Fibroblast of peridontal ligament (primary cell): ENCODE measurements around the gene TAS1R1.
A peak's percentile ranks its signal among the peaks of the same experiment; 100 is the strongest.
"Not testable (repeated sequence)": the region's sequence is repeated elsewhere in the genome, so short reads cannot be mapped to it uniquely, and the experiment has no call there.

Experiments
- DNase-seq: peaks from one replicate; pipeline ENCODE4 v3.0.0-alpha.2; 2010; ENCODE audit errors: extremely low read depth

TAS1R1 gene

DNA sequence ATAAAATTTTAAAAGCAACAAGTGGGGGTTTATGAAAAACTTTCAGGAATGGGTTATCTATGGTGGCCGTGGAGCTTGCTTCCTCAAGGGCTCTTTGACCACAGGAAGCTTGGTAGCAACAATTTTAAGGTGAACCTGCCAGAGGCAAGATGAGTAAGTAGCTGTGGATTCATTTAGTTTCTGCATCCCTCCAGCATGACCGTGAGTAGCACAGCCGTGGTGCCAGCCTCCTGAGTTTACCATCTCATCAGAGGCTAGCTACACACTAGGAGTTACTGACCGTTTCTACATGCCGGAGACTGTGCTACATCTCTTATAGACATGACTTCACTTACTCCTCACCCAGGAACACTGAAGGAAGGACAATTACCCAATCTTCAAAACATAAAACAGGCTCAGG, 33.6 kb upstream of the TAS1R1 start:
- no peak for DNase-seq

DNA sequence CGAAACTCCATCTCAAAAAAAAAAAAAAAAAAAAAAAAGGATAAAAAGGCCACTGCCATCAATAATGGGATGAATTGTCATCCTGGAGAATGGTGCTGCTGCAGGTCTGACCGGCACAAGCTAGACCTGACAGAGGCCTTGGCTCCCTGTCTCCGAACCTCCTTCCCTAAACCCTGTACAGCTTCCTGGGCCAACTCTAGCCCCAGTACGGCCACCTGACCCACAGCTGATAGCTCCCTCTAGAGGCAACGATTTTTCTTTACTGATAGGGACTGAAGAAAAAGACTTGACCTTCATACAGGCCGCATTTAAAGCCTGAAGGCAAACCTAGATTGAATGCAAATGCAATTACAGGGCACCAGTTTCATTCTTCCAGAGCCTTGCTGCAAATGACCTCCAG, 31.5 kb upstream of the TAS1R1 start:
- peak; percentile 47 for DNase-seq

DNA sequence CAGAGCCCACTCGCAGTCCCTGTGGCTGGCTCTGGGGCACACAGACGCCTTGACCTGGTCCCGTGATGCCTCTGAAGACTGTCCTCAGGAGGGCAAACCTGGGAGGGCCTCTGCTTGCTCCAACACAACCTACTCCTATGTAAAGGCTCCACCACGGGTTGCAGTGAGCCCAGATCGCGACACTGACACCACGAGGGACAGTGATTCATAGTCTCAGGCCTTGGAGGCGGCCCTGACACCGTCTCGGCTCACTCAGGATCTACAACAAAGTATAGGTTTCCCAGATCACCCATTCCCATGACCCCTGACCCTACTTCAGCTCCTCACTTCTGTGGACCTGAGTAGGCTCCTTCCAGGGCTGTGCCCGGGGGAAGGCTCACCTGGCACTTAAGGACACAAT, 28.8 kb upstream of the TAS1R1 start:
- no peak for DNase-seq

DNA sequence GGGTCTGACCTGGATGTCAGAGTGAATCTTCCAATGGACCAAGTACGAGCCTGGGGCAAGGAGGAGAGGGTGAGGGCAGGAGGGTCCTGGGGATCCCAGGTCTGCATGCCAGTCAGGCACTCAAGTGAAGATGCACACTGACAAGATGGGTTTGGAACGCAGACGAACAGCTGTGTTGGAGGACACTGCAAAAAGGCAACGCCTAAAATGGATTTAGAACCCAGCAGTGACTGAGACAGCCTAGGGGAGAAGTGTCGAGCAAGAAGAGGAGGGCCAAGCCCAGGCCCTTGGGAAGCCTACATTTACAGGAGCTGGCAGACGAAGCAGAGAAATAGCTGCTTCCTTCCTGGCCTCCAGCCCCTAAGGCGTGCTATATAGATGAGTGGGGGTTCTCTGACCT, 26.6 kb upstream of the TAS1R1 start:
- DNase-seq = no peak

DNA sequence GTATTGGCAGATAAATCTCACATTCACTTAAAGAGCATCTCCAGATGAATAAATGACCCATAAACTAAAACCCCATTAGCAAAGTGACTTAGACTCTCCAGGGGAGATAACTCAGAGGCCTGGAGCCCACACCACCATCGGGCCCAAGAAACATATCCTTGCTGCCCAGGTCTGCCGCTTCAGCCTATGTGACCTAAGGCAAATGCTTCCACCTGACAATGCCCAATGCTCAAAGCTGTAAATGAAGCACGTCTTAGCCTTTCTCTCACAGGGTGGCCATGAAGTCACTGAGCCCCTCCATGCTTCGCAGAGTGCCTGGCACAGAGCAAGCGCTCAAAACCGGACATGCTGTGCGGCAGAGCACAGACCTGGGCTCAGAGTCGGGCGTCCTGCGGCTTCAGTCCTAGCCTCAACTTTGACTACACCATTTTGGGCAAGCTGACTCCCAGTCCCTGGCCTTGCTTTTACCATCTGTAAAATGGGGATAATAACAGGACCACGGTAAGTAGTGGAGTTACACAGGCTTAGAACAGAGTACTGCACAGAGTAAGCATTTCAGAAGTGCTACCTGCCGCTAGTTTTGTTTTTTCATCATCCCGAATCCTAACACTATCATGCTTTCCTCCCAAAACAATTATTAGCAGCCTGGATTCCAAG, 24.5 kb upstream of the TAS1R1 start:
- no peak for DNase-seq

DNA sequence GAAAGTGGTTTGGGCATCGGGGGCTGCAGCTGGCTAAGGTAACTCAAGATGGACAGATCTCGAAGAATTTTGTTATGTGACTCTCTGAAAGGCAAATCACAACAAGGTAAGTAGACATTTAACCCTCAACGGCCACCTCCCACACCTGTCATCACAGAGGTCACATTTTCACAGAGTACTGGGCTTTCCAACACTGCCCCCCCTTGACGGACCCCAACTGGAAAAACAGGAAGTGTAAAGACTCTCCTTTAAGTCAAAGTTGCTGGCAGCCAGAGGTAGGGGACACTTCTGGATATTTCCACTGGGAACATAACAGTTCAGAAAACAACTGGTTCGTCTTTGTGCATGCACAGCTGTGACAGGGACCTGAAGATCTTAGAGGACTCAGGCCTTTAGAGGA, 23.1 kb upstream of the TAS1R1 start:
- DNase-seq = no peak

DNA sequence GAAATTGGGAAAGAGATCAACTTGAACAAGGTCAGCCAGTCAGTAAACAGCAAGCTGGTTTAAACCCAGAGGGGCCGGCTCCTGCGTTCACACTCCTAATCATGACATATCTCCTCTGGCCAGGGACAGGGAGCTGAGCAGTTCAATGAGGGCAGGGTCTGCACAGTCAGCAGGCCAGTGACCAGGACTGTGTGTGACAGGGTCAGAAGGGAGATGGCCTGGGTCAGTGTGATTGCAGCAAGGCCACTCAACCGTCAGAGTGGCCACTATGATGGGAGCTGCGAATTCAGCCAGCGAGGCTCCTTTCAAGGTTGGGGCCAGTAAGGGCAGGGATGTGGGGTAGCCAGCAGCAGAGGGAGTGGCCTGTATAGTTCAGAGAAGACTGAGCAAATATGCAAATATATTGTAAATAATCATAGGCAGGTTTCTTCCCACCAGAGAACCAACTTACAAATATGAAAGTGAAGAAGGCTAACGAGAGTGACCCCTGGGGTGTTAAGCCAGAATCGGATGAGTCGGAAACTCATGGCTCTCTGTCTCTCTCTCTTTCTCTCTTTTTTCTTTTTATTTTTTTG, 20.8 kb upstream of the TAS1R1 start:
- DNase-seq = no peak

DNA sequence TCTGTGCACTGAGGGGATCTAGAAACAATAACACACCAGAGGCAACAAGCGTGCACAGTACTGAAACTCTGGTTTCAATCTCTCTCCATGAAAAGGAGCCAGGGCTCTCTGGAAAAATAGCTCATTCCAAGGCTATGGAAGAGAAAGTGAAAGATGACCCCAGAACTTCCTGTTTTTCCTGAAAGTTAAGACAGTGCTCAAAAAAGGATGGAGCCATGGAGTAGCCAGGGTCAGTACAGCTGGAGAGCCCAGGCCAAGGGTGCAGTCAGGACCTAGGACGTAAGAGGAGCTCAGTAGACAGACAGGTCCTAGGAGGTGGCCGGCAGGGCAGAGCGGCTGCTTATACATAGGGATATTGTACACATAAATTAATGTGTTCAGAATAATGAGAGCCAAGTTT, 19.9 kb upstream of the TAS1R1 start:
- no peak for DNase-seq

DNA sequence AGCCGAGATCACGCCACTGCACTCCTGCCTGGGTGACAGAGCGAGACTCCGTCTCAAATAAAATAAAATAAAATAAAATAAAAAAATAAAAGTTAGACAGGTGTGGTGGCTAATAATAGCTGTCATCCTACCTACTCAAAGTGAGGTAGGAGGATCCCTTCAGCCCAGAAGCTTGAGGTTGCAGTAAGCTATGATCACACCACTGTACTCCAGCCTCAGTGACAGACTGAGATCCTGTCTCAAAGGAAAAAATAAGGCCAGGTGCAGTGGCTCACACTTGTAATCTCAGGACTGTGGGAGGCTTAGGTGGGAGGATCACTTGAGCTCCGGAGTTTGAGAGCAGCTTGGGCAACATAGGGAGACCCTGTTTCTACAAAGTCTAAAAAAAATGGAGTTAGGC, 18.8 kb upstream of the TAS1R1 start:
- no peak for DNase-seq

DNA sequence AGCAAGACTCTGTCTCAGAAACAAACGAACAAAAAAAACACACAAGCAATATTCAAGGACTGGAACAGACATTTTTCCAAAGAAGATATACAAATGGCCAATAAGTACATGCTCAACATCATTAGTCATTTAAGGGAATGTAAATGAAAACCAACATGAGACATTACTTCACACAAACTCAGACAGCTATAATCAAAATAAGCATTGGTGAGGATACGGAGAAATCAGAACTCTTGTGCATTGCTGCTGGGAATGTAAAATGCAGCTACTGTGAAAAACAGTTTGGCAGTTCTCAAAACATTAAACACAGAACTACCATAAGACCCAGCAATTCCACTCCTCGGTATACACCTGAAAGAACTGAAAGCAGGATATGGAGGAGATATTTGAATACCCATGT, 16.2 kb upstream of the TAS1R1 start:
- DNase-seq = peak; percentile 80

DNA sequence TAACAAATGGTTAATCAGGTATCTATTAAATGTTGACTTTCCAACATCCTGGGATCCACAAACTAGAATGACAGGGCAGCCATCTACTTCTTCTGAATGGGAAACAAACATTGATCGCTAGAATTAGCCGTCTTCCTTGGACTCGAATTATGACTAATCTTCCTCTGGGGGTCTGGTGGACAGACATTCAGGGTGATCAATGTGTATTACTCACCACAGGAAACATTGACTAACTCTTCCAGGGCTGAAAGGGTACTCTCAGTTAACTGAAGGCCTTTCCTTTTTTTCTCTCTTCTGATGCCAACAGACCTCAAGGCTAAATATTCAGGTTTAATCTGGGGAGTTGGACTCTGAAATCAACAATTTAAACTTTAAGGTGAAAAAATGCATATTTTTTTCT, 10.3 kb upstream of the TAS1R1 start:
- peak; percentile 34 for DNase-seq

DNA sequence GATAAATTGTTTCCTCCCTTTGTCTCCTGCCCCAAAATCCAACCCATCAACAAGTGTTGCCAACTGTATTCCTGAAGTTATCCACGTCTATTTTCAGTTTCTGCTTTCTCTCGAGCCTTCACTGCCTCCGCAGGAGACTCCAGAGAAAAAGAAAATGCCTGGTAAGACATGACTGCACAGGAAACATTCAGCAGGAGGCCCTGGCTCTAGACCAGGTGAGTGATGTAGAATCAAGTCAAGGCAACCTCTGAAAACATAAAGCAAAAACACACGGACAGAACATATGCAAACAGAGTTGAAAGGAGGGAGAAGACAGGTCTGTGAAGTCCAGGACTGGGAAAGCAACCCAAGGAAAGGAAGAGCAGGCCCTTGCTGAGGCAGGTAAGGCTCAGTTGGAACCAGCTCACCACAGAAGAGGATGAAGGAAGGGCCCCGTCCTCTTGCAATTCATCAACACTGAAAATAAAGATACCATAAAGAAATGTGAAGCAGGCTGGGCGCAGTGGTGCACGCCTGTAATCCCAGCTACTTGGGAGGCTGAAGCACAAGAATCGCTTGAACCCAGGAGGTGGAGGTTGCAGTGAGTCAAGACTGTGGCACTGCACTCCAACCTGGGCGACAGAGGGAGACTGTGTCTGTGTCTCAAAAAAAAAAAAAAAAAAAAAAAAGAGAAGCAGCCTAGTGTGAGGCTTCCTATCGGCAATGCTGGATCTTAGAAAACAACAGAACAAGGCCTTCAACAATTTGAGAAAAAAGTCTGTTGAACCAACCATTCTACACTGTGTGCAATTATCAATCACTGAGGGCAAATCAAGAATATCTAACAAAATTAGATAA, 9.6 kb upstream of the TAS1R1 start:
- no peak for DNase-seq

DNA sequence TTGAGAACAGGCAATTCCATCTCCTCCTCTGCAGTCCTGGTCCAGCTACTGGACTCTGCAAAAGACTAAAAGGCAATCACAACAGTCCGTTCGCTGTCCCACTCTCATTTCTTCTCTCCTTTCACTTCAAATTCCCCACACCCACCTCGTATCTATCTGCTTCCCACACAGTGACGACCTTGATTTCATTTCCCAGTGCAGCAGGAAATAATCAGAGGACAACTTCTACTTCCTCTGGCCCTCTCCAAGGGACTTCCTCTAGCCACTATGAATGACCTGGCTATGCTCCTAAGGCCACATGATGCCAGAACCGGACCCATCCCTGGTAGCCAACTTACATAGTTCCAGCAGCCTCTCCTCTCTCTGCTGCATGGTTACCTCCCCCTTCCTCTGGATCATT, 8.8 kb upstream of the TAS1R1 start:
- no peak for DNase-seq

DNA sequence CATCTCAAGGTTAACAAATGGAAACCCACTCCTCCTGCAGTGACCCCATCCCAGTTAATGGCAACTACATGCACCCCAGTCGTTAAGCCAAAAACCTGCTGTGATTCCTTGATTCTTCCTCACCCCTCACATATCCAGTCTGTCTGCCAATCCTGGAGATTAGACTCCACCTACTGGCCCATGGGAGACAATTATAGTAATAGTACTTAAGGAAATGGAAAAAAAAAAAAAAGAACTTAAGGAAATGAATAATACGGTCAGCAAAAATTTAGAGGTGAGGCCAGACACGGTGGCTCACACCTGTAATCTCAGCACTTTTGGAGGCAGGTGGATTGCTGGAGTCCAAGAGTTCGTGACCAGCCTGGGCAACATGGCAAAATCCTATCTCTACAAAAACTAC, 7.8 kb upstream of the TAS1R1 start:
- peak; percentile 17 for DNase-seq

DNA sequence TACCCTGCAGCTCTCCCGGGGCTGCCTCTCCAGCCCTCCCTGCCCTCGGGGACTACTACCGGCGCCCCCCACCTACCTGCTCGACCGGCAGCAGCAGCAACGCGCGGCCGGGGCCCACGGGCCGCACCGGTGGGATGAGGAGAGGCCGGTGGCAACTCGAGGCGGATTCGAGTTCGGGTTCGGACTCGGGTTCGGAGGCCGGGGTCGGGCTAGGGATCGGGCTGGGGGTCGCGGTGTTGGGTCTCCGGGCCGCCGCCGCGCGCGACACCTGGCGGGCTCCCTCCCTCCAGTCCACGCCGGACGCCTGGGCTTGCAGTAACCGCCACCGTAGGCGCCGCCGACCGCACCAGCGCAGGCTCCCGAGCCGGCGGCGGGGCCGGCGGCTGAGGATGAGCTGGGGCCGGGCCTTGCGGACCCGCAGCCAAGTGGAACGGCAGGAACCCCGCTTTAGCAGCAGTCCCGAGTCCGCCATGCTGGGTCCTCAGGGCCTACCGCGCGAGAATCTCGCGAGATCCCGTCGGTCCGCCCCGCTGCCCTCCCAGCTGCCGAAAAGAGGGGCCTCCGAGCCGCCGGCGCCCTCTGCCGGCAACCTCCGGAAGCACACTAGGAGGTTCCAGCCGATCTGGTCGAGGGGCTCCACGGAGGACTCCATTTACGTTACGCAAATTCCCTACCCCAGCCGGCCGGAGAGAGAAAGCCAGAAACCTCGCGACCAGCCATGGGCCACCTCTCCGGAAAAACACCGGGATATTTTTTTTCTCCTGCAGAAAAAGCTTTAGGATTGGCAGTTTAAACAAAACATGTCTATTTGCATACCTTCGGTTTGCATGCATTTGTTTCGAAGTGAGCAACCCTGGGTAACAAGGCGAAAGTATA, 838 bp upstream of the TAS1R1 start, which contains the start of gene NOL9:
NOL9 (minus strand) TSS at position 483 of the 876 bp plus-strand sequence; CDS start at position 472, 11 bp downstream.
- peak; percentile 87 for DNase-seq

DNA sequence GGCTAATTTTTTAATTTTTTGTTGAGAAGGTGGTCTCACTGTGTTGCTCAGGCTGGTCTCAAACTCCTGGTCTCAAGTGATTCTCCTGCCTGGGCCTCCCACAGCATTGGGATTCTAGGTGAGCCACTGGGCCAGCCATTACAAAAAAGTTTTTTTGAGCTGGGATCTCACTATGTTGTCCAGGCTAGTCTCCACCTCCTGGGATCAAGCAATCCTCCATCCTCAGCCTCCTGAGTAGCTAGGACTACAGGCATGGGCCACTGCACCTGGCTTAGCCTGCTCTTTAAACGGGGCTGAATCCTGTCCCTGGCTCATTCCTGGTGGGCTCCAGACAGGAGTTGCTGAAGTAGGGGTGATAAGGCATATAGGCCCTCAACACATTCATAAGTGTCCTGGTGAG, 2.5 kb downstream of the TAS1R1 start:
- DNase-seq = no peak

DNA sequence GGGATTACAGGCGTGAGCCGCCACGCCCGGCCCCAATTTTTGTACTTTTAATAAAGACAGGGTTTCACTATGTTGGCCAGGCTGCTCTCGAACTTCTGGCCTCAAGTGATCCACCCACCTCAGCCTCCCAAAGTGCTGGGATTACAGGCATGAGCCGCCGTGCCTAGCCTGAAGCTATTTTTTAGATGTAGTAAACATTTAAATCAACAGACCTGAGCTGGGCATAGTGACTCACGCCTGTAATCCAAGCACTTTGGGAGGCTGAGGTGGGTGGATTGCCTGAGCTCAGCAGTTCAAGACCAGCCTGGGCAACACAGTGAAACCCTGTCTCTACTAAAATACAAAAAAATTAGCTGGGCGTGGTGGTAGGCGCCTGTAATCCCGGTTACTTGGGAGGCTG, 4.1 kb downstream of the TAS1R1 start:
- DNase-seq = not testable (repeated sequence)

DNA sequence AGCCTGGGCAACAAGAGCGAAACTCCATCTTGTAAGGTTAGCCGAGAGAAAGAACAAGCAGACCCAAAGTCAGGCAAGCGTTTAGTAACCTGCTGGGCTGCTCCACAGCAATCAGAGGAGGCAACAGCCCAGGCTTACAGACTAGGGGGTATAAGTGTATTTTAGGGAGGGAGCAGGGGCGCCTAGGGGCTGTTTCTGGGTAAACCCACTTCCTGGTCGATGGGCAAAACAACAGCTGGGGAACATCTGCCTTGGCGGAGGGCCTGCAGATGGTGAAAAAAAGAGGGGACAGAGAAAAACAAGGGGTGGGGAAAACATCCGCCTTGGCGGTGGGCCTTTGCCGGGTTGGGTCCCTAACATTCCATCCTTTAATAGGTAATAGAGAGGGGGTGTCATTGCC, 5.2 kb downstream of the TAS1R1 start:
- DNase-seq = no peak

DNA sequence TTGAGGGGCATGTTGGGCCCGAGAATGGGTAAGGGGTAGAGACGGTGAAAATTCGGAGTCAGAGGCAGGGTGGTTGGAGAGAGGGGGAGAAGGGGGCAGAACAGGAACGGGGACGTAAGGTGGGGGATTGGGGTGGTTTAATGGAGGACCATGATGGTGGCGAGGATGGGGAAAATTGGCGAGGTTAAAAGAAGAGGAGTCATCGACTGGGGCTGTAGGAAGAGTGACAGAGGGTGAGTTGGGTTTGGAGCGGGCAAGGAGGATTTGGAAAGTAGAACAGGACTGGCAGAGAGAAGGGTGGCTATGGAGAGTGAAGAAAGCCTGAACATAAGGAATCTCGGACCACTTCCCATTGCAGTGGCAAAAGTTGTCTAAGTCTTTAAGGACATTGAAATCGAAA, 13.9 kb downstream of the TAS1R1 start:
- no peak for DNase-seq

DNA sequence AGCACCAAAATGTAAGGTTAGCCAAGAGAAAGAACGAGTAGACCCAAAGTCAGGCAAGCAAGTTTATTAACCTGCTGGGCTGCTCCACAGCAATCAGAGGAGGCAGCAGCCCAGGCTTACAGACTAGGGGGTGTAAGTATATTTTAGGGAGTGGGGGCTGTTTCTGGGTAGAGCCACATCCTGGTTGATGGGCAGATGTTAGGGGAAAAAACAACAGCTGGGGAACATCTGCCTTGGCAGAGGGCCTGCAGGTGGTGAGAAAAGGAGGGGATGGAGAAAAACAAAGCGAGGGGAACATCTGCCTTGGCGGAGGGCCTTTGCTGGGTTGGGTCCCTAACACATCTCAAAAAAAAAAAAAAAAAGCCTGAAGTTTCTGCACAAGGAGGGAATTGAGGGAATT, 15.0 kb downstream of the TAS1R1 start:
- no peak for DNase-seq

DNA sequence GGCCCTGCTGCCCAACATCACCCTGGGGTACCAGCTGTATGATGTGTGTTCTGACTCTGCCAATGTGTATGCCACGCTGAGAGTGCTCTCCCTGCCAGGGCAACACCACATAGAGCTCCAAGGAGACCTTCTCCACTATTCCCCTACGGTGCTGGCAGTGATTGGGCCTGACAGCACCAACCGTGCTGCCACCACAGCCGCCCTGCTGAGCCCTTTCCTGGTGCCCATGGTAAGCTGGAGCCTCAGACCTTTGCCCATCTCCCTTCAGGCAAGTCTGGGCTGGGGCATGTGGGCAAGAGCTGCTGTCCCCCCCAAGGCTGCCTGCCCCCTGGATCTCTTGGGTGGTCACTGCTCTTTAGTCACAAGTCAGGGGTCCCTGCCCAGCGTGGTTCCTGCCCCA, 15.9 kb downstream of the TAS1R1 start:
- DNase-seq = no peak
